ENCODE measurements around the gene FGFR1OP2. TPM values are rescaled to one million over a fixed set of nuclear protein-coding genes. Genes with fewer than 3 reads are reported as not detected.

Gene FGFR1OP2
- total RNA-seq, 4 donors from 2014 or later, result 13.7 to 85.4 (median 43.9) TPM

DNA sequence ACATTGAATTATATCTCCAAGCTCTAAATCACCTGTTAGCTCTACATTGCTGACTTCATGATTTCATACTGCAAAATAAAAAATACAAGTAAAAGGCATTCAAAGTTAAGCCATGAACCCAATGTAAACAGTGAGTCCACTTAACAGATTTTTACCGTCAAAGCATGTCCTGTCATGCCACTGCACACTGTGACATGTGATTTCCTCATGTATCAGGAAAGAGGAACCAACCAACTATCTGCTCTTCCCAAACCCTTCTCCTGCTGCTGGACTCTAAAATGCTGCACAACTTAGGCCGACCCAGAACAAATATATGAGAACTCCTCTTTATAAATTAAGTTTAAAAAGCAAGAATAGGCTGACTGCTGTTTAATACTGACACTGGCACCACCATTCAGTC, 38.4 kb downstream of the FGFR1OP2 start:
- 94 to 95% methylated on average over 2 of the region's 2 CpGs for WGBS, 2 donors (ENCODE audit: low coverage in 1 of 2)
- H3K4me1 ChIP-seq, result no peaks in the 10 kb centered on the region
- H3K4me3 ChIP-seq, result no peak overlapping the region
- no peaks in the 10 kb centered on the region for H3K27me3 ChIP-seq
- in situ Hi-C loops (cut with MboI; ENCODE audit: low pct_ligation_motif_present in 1 of 4, low pct_unique_long_range_greater_than_20kb in 1 of 4, low sequenced_read_pairs in 3 of 4), result no loop called here
- TF ChIP-seq, protein P1, sequence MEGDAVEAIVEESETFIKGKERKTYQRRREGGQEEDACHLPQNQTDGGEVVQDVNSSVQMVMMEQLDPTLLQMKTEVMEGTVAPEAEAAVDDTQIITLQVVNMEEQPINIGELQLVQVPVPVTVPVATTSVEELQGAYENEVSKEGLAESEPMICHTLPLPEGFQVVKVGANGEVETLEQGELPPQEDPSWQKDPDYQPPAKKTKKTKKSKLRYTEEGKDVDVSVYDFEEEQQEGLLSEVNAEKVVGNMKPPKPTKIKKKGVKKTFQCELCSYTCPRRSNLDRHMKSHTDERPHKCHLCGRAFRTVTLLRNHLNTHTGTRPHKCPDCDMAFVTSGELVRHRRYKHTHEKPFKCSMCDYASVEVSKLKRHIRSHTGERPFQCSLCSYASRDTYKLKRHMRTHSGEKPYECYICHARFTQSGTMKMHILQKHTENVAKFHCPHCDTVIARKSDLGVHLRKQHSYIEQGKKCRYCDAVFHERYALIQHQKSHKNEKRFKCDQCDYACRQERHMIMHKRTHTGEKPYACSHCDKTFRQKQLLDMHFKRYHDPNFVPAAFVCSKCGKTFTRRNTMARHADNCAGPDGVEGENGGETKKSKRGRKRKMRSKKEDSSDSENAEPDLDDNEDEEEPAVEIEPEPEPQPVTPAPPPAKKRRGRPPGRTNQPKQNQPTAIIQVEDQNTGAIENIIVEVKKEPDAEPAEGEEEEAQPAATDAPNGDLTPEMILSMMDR (IDR thresholded peaks at IDR 0.05), result no peak
- TF ChIP-seq POLR2AphosphoS5 (IDR thresholded peaks at IDR 0.05) (no peak), POLR2A (IDR thresholded peaks at IDR 0.05) (no peak), EP300 (IDR thresholded peaks at IDR 0.05; ENCODE audit: low read depth) (no peak)
- no peak overlapping the region for H3K27ac ChIP-seq
- H3K36me3 ChIP-seq, result peaks cover 0 to 16% (median 6%) of the 10 kb centered on the region in 4 donors
- no peaks in the 10 kb centered on the region for H3K9me3 ChIP-seq
- intact Hi-C loops (cut with DNase I; ENCODE audit: low total_unique reads), result no loop called here
- DNase-seq, result no peak

DNA sequence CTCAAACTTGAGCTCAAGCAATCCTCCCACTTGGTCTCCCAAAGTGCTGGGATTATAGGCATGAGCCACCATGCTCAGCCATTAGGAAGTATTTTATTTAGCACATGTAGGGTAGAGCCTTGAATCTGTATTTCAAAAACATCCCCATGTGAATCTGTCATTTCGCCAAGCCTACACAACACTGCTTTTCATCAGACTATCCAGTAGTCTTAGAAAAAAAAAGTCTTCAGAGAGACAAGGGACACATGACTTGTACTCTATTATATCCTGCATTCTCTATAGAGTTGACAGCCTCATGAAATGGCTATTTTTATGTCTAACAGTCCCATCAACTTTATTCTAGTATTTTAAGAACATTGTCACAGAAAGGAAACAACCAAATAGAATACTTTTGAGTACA, 40.5 kb downstream of the FGFR1OP2 start:
- WGBS, 2 donors (ENCODE audit: low coverage in 1 of 2), result 100% methylated on average over 1 of the region's 1 CpG
- Histone ChIP-seq H3K27me3 (no peaks in the 10 kb centered on the region), H3K36me3 (peaks cover 0 to 13% (median 2%) of the 10 kb centered on the region in 4 donors), H3K4me3 (no peak overlapping the region), H3K4me1 (no peaks in the 10 kb centered on the region), H3K9me3 (no peaks in the 10 kb centered on the region), H3K27ac (no peak overlapping the region)
- intact Hi-C loops (cut with DNase I; ENCODE audit: low total_unique reads), result no loop called here
- DNase-seq, result no peak
- in situ Hi-C loops (cut with MboI; ENCODE audit: low pct_ligation_motif_present in 1 of 4, low pct_unique_long_range_greater_than_20kb in 1 of 4, low sequenced_read_pairs in 3 of 4), result no loop called here
- TF ChIP-seq, protein P1 (IDR thresholded peaks at IDR 0.05), result no peak
- TF ChIP-seq POLR2A (IDR thresholded peaks at IDR 0.05) (no peak), POLR2AphosphoS5 (IDR thresholded peaks at IDR 0.05) (no peak), EP300 (IDR thresholded peaks at IDR 0.05; ENCODE audit: low read depth) (no peak)

DNA sequence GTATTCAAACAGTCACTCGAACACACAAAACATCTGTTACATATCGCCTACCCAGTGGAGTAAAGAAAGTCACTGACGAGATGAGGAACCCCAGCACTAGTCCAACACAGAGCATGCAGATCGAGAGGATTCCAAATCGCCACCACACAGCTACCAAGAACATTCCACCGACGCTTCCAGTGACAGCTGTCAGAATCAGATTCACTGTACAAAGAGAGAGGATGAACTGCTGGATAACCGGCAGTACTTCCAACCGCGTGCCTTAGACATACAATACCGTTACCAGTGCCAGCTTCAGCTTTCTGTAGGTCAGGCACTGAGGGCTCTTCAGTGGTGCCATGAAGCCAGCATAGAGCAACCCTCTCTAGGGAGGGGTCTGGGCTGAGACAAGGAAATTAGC, 41.5 kb downstream of the FGFR1OP2 start:
- Histone ChIP-seq H3K4me3 (no peak overlapping the region), H3K27ac (no peak overlapping the region), H3K4me1 (no peaks in the 10 kb centered on the region), H3K36me3 (peaks cover 0 to 10% (median 1%) of the 10 kb centered on the region in 4 donors), H3K27me3 (no peaks in the 10 kb centered on the region), H3K9me3 (no peaks in the 10 kb centered on the region)
- in situ Hi-C loops (cut with MboI; ENCODE audit: low pct_ligation_motif_present in 1 of 4, low pct_unique_long_range_greater_than_20kb in 1 of 4, low sequenced_read_pairs in 3 of 4), result no loop called here
- DNase-seq, result no peak
- no peak for TF ChIP-seq POLR2AphosphoS5 (IDR thresholded peaks at IDR 0.05)
- TF ChIP-seq, protein P1 (IDR thresholded peaks at IDR 0.05), result no peak
- TF ChIP-seq EP300 (IDR thresholded peaks at IDR 0.05; ENCODE audit: low read depth), result no peak
- WGBS, 2 donors (ENCODE audit: low coverage in 1 of 2), result 95% methylated on average over 11 of the region's 11 CpGs; no CpG with 5 or more reads in 1 of the 2 donors
- intact Hi-C loops (cut with DNase I; ENCODE audit: low total_unique reads), result no loop called here

DNA sequence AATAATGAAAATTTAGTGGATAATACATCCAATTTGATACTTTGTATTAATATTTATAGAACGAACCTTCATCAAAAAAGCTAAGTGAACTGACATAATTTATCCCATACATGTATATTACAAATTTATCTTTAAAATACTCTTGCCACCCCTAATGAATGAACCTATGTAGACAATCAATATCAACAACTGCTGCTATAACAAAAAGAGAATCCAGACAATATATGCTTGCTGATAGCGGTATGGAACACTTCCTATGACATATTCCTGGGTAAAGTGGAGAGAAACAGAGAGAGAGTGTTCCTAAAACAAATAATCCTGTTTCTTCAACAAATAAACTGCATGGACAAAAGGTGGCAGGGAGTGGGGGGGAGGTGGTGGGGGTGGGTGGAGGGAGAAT, 44.6 kb downstream of the FGFR1OP2 start:
- in situ Hi-C loops (cut with MboI; ENCODE audit: low pct_ligation_motif_present in 1 of 4, low pct_unique_long_range_greater_than_20kb in 1 of 4, low sequenced_read_pairs in 3 of 4) (no loop called here), intact Hi-C loops (cut with DNase I; ENCODE audit: low total_unique reads) (no loop called here)
- Histone ChIP-seq H3K27me3 (no peaks in the 10 kb centered on the region), H3K4me1 (no peaks in the 10 kb centered on the region), H3K27ac (no peak overlapping the region), H3K4me3 (no peak overlapping the region), H3K9me3 (no peaks in the 10 kb centered on the region), H3K36me3 (peaks cover 0 to 10% (median 0%) of the 10 kb centered on the region in 4 donors)
- WGBS, 2 donors (ENCODE audit: low coverage in 1 of 2), result 100% methylated on average over 2 of the region's 2 CpGs
- TF ChIP-seq, protein P1 (IDR thresholded peaks at IDR 0.05), result no peak
- no peak for TF ChIP-seq POLR2A (IDR thresholded peaks at IDR 0.05)
- TF ChIP-seq EP300 (IDR thresholded peaks at IDR 0.05; ENCODE audit: low read depth), result no peak
- TF ChIP-seq POLR2AphosphoS5 (IDR thresholded peaks at IDR 0.05), result no peak
- no peak for DNase-seq

All from transverse colon (tissue), 4 donors.